Nephron progenitor cell (in vitro differentiated cells): ENCODE data around the gene HBG2.

Experiments used
- DNase-seq: peaks from one replicate; pipeline ENCODE4 v3.0.0; 2021
- H3K27ac Mint-ChIP-seq: 2 replicates; pipeline ENCODE4 v1.8.0; 2021; ENCODE audit warnings: mild to moderate bottlenecking, moderate library complexity, mixed read lengths
- H3K27me3 Mint-ChIP-seq: 2 replicates; pipeline ENCODE4 v1.8.0; 2021; ENCODE audit warnings: mild to moderate bottlenecking, low read depth, mixed read lengths; ENCODE audit not compliant: poor library complexity
- H3K36me3 Mint-ChIP-seq: 2 replicates; pipeline ENCODE4 v1.8.0; 2021; ENCODE audit warnings: low read depth, mixed read lengths
- H3K4me1 Mint-ChIP-seq: 2 replicates; pipeline ENCODE4 v1.8.0; 2021; ENCODE audit warnings: mixed read lengths
- H3K4me3 Mint-ChIP-seq: 2 replicates; pipeline ENCODE4 v1.8.0; 2021; ENCODE audit warnings: mild to moderate bottlenecking, moderate library complexity, mixed read lengths
- H3K9me3 Mint-ChIP-seq: 2 replicates; pipeline ENCODE4 v1.8.0; 2021; ENCODE audit warnings: mild to moderate bottlenecking, moderate library complexity, mixed read lengths
- TF ChIP-seq, protein P1 (sequence below): fragments of 200-600 bp; sonication (generic); IDR thresholded peaks from 2 replicates; pipeline ENCODE4 v1.5.0; 2021; ENCODE audit warnings: antibody characterized with exemption

The HBG2 gene

DNA sequence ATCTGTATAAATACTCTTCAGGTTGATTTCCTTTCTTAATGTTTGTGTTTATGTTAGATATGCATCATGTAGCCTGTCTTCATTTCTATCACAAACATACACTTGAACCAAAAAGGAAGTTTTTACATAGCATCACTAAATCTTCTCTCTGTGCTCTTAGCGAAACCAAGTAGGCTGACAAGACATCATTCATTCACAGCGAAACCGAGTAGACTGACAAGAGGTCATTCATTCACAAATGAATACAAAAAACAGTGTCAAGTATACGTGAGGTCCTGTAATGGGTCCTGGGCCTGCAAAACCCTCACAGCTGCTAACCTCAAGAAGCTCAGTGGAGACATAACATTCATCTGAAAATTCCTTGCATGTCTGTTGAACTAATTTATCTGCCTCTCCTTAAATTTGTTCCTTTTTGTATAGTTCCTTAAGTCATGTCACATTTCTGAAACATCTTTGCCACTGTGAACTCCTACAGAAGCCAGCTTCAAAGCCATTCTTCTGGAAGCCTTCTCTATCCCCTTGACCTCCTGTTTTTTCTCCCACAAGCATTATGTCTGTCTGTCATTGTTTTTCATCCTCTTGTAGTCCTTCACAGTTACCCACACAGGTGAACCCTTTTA is 25.0 kb upstream of the HBG2 start:
- no peak for DNase-seq

DNA sequence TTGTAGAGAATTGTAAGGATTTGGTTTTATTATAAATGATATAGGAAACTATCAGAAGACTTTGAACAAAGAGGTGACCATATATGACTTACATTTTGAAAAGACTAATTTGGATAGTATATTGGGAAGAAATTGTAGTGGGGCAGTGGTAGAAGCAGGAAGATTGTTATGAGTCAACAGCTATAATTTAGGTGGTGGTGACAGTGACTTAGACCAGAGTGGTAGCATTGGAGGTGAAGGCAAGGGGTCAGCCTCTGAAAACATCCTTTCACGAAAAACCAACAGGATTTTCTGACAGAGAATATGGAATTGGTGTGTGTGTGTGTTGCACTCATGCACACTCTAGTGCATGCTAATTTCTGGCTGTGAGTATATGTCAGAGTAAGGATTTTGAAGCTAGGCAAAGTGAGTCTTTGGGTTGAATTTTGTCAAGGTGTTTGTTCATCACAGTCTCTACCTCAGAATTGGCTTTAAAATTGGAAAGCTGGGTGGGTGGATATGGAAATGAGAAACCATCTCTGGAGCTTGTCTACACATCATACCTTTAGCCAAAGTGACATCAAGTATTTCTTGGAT is 23.3 kb upstream of the HBG2 start:
- Mint-ChIP-seq H3K27me3 (peaks cover 3% of the 10 kb centered on the region), H3K36me3 (no peaks in the 10 kb centered on the region), H3K4me3 (no peak overlapping the region), H3K27ac (no peak overlapping the region), H3K4me1 (peaks cover 5% of the 10 kb centered on the region), H3K9me3 (no peaks in the 10 kb centered on the region)
- TF ChIP-seq, protein P1, sequence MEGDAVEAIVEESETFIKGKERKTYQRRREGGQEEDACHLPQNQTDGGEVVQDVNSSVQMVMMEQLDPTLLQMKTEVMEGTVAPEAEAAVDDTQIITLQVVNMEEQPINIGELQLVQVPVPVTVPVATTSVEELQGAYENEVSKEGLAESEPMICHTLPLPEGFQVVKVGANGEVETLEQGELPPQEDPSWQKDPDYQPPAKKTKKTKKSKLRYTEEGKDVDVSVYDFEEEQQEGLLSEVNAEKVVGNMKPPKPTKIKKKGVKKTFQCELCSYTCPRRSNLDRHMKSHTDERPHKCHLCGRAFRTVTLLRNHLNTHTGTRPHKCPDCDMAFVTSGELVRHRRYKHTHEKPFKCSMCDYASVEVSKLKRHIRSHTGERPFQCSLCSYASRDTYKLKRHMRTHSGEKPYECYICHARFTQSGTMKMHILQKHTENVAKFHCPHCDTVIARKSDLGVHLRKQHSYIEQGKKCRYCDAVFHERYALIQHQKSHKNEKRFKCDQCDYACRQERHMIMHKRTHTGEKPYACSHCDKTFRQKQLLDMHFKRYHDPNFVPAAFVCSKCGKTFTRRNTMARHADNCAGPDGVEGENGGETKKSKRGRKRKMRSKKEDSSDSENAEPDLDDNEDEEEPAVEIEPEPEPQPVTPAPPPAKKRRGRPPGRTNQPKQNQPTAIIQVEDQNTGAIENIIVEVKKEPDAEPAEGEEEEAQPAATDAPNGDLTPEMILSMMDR = no peak
- DNase-seq = no peak

More for the DNA sequence above, 25.0 kb upstream of the HBG2 start:
- TF ChIP-seq, protein P1 = no peak
- peaks cover 5% of the 10 kb centered on the region for H3K4me1 Mint-ChIP-seq
- H3K36me3 Mint-ChIP-seq = no peaks in the 10 kb centered on the region
- no peaks in the 10 kb centered on the region for H3K9me3 Mint-ChIP-seq
- H3K4me3 Mint-ChIP-seq = no peak overlapping the region
- peaks cover 3% of the 10 kb centered on the region for H3K27me3 Mint-ChIP-seq
- H3K27ac Mint-ChIP-seq = no peak overlapping the region

DNA sequence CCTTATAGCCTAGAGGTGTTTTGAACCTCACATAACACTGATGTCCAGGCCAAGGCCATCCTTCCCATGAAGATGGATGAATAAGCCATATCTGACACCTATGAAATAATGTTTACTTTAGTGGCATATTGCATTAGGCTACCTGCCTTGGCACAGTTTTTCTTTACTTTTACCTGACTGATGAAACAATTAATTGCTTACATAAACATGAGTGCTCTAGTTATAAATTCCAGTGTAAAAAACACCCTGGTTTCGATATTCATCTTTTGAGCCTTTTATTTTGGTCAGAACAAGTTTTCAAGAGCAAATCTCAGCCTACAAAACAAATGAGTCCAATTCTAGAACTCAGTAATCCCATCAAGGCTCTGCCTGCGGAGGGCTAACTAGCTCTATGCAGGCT is 22.1 kb upstream of the HBG2 start:
- H3K27ac Mint-ChIP-seq = no peak overlapping the region

DNA sequence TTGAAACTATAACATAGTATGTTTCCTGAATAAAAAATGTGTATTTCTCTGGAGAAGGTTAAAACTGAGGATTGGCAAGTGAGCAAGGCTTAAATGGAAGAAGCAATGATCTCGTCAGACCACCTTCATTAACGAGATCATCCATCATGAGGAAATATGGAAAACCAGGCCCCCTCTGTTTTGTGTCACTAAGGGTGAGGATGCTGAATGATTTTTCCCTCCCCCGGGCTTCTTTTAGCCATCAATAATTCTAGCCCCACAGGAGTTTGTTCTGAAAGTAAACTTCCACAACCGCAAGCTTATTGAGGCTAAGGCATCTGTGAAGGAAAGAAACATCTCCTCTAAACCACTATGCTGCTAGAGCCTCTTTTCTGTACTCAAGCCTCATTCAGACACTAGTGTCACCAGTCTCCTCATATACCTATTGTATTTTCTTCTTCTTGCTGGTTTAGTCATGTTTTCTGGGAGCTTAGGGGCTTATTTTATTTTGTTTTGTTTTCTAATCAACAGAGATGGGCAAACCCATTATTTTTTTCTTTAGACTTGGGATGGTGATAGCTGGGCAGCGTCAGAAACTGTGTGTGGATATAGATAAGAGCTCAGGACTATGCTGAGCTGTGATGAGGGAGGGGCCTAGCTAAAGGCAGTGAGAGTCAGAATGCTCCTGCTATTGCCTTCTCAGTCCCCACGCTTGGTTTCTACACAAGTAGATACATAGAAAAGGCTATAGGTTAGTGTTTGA is 21.0 kb upstream of the HBG2 start:
- TF ChIP-seq, protein P1 = no peak
- DNase-seq = no peak
- Mint-ChIP-seq H3K27ac (no peak overlapping the region), H3K9me3 (no peaks in the 10 kb centered on the region), H3K4me1 (peaks cover 1% of the 10 kb centered on the region), H3K4me3 (no peak overlapping the region), H3K27me3 (peaks cover 3% of the 10 kb centered on the region), H3K36me3 (no peaks in the 10 kb centered on the region)

More for the DNA sequence above, 22.1 kb upstream of the HBG2 start:
- no peak for DNase-seq
- Mint-ChIP-seq H3K9me3 (no peaks in the 10 kb centered on the region), H3K4me1 (peaks cover 5% of the 10 kb centered on the region), H3K4me3 (no peak overlapping the region), H3K36me3 (no peaks in the 10 kb centered on the region), H3K27me3 (peaks cover 3% of the 10 kb centered on the region)
- TF ChIP-seq, protein P1 = no peak

DNA sequence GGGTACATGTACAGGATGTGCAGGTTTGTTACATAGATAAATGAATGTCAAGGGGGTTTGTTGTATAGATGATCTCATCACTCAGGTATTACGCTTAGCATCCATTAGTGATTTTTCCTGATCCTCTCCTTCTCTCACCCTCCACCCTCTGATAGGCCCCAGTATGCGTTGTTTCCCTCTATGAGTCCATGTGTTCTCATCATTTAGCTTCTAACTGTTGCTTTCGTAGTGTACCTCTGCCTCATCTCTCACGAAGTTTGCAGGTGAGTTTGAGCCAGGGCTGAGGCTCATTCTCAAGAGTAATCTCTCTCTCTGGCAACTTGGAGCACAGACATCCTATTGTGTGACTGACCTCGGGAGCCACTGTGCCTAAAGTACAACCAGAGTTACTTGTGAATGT is 19.8 kb upstream of the HBG2 start:
- Mint-ChIP-seq H3K27ac (no peak overlapping the region), H3K9me3 (no peaks in the 10 kb centered on the region), H3K27me3 (no peaks in the 10 kb centered on the region), H3K4me3 (no peak overlapping the region), H3K4me1 (peaks cover 12% of the 10 kb centered on the region), H3K36me3 (no peaks in the 10 kb centered on the region)
- no peak for DNase-seq
- TF ChIP-seq, protein P1 = no peak
